GM06990 (cell line): ENCODE measurements around the gene TAF6L.

Source experiments
- DNase-seq: peaks from one replicate; pipeline ENCODE4 v3.0.0-alpha.2; 2011; ENCODE audit not compliant: insufficient read length; ENCODE audit errors: extremely low read depth
- H3K27me3 ChIP-seq: replicated peaks from 2 replicates; pipeline ENCODE4 v1.6.0; 2011; ENCODE audit warnings: low read length; ENCODE audit not compliant: control insufficient read depth, insufficient read depth
- H3K36me3 ChIP-seq: 2 replicates; pipeline ENCODE4 v1.5.1; 2011; ENCODE audit warnings: low read length; ENCODE audit not compliant: control insufficient read depth, insufficient read depth
- H3K4me3 ChIP-seq: replicated peaks from 2 replicates; pipeline ENCODE4 v1.5.1; 2011; ENCODE audit warnings: low read depth, mild to moderate bottlenecking, control low read depth, low read length
- TF ChIP-seq, protein P1 (sequence below): IDR thresholded peaks from 2 replicates; pipeline ENCODE4 v1.5.1; 2011; ENCODE audit warnings: low read length, control low read depth, mild to moderate bottlenecking, inconsistent platforms; ENCODE audit not compliant: insufficient read depth, poor library complexity, severe bottlenecking

TAF6L gene, protein sequence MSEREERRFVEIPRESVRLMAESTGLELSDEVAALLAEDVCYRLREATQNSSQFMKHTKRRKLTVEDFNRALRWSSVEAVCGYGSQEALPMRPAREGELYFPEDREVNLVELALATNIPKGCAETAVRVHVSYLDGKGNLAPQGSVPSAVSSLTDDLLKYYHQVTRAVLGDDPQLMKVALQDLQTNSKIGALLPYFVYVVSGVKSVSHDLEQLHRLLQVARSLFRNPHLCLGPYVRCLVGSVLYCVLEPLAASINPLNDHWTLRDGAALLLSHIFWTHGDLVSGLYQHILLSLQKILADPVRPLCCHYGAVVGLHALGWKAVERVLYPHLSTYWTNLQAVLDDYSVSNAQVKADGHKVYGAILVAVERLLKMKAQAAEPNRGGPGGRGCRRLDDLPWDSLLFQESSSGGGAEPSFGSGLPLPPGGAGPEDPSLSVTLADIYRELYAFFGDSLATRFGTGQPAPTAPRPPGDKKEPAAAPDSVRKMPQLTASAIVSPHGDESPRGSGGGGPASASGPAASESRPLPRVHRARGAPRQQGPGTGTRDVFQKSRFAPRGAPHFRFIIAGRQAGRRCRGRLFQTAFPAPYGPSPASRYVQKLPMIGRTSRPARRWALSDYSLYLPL

DNA sequence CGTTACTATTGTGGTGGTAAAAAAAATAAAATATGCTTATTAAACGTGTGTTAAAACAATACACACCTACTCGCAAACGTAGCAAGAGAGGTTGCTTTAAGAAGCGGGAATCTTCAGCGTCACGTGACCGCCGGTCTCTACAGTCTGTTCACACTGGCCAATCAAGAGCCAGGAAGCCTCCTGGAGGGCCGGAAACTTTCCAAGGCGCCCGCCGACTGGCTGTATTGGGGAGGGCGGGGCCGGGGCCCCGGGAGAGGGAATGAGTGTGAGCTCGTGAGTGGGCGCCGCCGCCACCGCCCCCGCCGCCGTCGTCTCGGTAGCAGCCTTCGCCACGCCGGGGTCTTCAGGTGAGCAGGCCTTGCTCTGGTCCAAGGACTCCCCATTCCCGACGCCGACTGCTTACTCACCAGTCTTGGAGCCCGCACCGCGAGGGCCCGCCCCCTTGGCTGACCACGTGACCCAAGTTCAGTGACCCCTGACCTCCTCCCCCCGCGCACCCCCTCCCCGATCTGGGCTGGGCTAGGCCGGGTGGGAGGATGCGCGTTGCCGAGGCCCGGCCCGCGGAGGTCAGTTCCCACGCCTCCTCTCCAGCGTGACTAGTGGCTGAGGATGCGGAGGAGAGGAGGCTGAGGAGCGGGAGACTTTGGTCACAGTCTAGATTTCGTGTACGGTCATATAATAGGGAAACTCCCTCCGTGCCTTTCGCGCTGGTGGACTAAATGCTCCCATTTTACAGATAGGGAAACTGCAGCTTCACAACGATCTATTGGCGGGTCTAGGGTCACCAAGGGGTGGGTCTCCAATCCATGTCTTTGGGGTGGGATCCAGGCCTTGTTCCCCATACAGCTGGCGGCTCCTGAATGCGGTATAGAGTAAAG, at the start of gene TAF6L:
TAF6L (plus strand) TSS at position 253 of the 878 bp plus-strand sequence. CDS start 4,388 bp downstream, outside the sequence.
- Histone ChIP-seq H3K4me3 (peak within 1 kb of the TSS; percentile 78), H3K27me3 (no peaks in the 10 kb centered on the region), H3K36me3 (peaks cover 6% of the 10 kb centered on the region)
- DNase-seq, result peak; percentile 92
- TF ChIP-seq, protein P1, sequence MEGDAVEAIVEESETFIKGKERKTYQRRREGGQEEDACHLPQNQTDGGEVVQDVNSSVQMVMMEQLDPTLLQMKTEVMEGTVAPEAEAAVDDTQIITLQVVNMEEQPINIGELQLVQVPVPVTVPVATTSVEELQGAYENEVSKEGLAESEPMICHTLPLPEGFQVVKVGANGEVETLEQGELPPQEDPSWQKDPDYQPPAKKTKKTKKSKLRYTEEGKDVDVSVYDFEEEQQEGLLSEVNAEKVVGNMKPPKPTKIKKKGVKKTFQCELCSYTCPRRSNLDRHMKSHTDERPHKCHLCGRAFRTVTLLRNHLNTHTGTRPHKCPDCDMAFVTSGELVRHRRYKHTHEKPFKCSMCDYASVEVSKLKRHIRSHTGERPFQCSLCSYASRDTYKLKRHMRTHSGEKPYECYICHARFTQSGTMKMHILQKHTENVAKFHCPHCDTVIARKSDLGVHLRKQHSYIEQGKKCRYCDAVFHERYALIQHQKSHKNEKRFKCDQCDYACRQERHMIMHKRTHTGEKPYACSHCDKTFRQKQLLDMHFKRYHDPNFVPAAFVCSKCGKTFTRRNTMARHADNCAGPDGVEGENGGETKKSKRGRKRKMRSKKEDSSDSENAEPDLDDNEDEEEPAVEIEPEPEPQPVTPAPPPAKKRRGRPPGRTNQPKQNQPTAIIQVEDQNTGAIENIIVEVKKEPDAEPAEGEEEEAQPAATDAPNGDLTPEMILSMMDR, result no peak

DNA sequence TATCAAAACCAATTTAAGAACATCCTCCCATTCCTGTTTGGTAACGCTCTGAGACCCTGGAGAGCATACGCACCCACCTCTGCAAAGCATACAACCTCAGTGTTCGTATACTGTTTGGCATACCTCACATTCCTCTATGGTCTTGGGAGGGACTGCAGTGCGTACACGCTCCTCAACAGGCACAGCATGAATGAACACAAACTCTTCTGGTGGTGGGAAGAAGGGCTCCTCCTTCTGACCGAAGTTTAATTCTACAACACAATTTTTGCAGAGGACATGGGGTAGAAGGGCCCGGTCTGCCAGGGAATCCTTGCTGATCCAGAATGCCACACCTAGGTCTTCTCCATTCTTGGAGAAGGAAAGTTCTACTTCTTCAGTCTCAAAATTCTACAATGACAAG, 49.2 kb upstream of the TAF6L start:
- Histone ChIP-seq H3K4me3 (no peak overlapping the region), H3K36me3 (peaks cover 33% of the 10 kb centered on the region), H3K27me3 (no peaks in the 10 kb centered on the region)
- DNase-seq, result no peak
- TF ChIP-seq, protein P1, result no peak

DNA sequence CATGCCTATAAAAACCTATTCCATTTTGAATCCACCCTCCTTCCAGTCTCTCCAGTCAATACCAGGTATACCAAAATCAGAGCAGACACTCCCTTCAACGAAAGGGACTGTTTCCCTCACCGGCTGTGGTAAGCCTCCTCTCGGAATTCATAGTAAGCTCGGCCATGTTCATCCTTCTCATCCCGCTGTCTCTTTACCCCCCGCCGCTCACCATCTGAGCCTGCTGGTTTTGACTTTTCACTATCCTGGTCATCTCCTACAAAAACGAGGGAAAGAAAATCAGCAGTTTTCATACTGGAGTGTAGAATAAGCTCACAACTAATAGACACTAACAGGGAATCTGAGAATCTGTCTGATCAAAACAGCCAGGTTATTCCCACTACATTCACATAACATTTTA, 47.0 kb upstream of the TAF6L start:
- Histone ChIP-seq H3K4me3 (peak overlapping the region; percentile 9; the same call in 1 of the 2 replicates), H3K27me3 (no peaks in the 10 kb centered on the region), H3K36me3 (peaks cover 24% of the 10 kb centered on the region)
- no peak for DNase-seq
- TF ChIP-seq, protein P1, result no peak

DNA sequence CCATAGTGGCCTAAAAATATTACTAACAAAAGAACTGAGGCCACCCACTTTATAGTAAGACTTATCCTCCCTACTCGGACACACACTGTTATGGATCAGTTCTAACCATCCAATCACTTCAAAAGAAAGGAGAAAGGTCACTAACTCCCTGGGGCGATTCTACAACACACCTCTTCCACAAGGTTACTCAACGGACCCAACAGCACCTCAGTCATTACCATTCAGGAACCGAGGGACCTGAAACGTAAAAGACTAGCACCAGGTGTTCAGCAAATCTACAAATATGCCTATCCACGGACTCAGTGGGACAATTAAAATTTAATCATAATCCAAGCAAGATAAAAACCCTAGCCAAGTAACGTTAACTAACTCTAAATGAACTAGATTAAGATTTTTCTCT, 45.5 kb upstream of the TAF6L start:
- H3K36me3 ChIP-seq, result peaks cover 22% of the 10 kb centered on the region
- TF ChIP-seq, protein P1, result no peak
- H3K27me3 ChIP-seq, result no peaks in the 10 kb centered on the region
- DNase-seq, result no peak
- H3K4me3 ChIP-seq, result peak overlapping the region; percentile 94

DNA sequence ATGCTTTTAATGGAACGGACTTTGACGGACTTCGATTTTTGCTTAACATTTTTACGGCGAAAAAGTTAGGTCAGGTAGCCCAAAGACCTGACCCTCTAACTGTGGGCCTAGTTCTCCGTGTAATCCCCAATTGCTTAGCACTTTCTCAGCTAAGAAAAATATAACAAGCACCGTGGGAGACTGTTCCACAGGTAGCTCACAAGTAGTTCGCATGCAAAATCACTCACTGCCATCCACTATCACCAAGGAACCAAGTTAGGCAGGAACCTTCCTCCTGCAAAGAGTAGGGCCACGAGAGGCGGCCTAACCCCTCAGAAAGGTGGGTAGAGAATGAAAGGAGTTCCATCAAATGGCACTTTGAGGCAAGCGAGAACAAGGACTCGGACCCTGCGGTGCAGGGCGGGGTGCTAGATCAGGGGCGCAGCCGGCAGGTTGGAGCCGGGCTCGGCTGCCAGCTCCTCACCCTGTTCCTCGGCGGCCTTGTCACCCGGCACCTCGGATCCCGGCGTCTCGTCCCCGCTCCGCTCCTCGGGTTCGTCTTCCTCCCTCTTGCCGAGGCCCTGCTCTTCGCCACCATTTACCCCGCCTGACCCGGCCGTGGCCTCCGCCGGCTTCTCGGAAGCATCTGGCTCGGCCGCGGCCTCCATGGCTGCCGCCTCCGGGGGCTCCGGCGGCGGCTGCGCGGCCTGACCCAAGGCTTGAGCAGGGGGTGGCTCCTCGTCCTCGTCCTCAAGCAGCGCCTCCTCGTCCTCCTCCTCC, 44.9 kb upstream of the TAF6L start:
- TF ChIP-seq, protein P1, result no peak

More for the DNA sequence above, 44.9 kb upstream of the TAF6L start:
- peaks cover 20% of the 10 kb centered on the region for H3K36me3 ChIP-seq
- no peak for DNase-seq
- peak overlapping the region; percentile 94 for H3K4me3 ChIP-seq
- no peaks in the 10 kb centered on the region for H3K27me3 ChIP-seq
